Thyroid gland (tissue), 4 donors: ENCODE results near the gene CACNA1D. TPM values are rescaled to one million over a fixed set of nuclear protein-coding genes. Genes with fewer than 3 reads are reported as not detected.
"Not testable (repeated sequence)": the region's sequence is repeated elsewhere in the genome, so short reads cannot be mapped to it uniquely, and the experiment has no call there.

ENCODE experiments used
- DNase-seq, 2 donors: peaks; one replicate each; pipeline ENCODE4 v3.0.0-alpha.2; 2019
- H3K27ac ChIP-seq, 3 donors: fragments of 200-600 bp; sonication (generic); 1 replicate in 2 of 3; 2 replicates in 1 of 3; pipeline ENCODE4 v1.5.1; 2016 to 2019; ENCODE audit warnings: mild to moderate bottlenecking in 1 of 3, moderate library complexity in 1 of 3
- H3K27me3 ChIP-seq: fragments of 200-600 bp; sonication (generic); one replicate; pipeline ENCODE4 v1.5.1; 2019
- H3K36me3 ChIP-seq, 2 donors: fragments of 200-600 bp; sonication (generic); one replicate each; pipeline ENCODE4 v1.5.1; 2016 to 2019
- H3K4me1 ChIP-seq, 2 donors: fragments of 200-600 bp; sonication (generic); one replicate each; pipeline ENCODE4 v1.5.1; 2017 to 2019
- H3K4me3 ChIP-seq, 3 donors: fragments of 200-600 bp; sonication (generic); replicated peaks in 1 of 3; 1 replicate in 2 of 3; 2 replicates in 1 of 3; pipeline ENCODE4 v1.5.1; 2016; ENCODE audit warnings: mild to moderate bottlenecking in 1 of 3
- H3K9me3 ChIP-seq: fragments of 200-600 bp; sonication (generic); one replicate; pipeline ENCODE4 v1.5.1; 2017
- CTCF ChIP-seq, 6 experiments: fragments of 200-600 bp in 3 of 6; fragments of 450-650 bp in 3 of 6; sonication (generic) in 3 of 6; IDR thresholded peaks; one replicate each; pipeline ENCODE4 v1.5.1; 2016 to 2019; ENCODE audit warnings: antibody characterized with exemption in 6 of 6, mild to moderate bottlenecking in 2 of 6, inconsistent platforms in 1 of 6, moderate library complexity in 1 of 6
- POLR2A ChIP-seq, 2 donors: fragments of 450-650 bp; IDR thresholded peaks; one replicate each; pipeline ENCODE4 v1.6.1; 2017; ENCODE audit warnings: antibody characterized with exemption in 2 of 2, mild to moderate bottlenecking in 2 of 2, moderate library complexity in 1 of 2
- WGBS, 2 donors: methylation state at CpG; one replicate each; pipeline ENCODE4 v1.1.5; 2017; 5-methylcytosine and 5-hydroxymethylcytosine counted together
- intact Hi-C: fragments of 100-400 bp; cut with DNase I; formaldehyde crosslinking; loops from one replicate; pipeline ENCODE4 v1.15.1; 2023
- total RNA-seq, 4 donors: library from RNA; depleted of rRNA; stranded (reverse); fragments of >200 nt; gene quantifications; one replicate each; pipeline ENCODE4 v1.2.3, GENCODE V29; 2016

Gene CACNA1D
- total RNA-seq, 4 donors from 2014 or later: 7.1 to 46.1 (median 27.3) TPM

DNA sequence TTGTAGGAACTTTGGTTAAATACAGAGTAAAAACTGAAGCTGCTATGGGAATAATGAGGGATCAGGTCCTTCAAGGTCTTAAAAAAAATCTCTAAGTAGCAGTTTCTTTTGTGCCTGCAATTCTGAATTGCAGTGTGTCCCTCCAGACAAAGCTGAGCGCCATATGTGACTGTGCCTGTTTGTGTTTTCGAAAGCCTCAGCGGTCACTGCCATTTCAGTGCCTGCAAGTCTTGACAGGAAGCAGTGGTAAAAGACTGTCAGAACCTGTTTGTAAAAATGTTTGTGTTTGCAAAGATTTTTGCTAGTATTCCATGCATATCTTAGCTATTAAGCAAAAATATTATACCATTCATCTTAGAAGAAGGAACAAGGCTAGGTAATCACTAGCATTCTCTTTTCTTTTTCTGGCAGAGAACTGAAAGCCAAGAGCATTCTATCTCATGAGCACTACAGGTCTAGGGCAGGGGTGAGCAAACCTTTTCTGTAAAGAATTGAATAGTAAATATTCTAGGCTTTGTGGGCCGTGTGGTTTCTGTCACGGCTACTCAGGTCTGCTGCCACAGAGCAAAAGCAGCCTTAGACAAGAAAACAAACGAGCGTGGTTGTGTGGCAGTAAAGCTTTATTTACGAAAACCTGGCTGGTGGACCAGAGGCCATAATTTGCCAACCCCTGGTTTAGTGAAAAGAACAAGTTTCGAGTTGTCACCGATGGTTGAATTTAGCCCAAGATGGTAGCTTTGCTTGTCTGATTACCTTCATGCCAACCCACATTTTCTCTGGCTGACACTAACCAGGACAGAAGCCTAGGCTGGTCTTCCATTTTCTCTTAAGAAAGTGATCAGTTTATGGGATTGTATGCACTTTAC is 134.4 kb downstream of the CACNA1D start:
- no peaks in the 10 kb centered on the region for H3K9me3 ChIP-seq
- no peaks in the 10 kb centered on the region for H3K36me3 ChIP-seq
- H3K4me3 ChIP-seq: no peak overlapping the region
- H3K27me3 ChIP-seq: no peaks in the 10 kb centered on the region
- DNase-seq: peak; percentile 22 to 36
- WGBS, 2 donors: 41 to 64% methylated on average over 10 of the region's 10 CpGs
- peaks cover 9 to 30% of the 10 kb centered on the region in 2 donors for H3K4me1 ChIP-seq
- intact Hi-C loops: no loop called here
- TF ChIP-seq POLR2A (IDR thresholded peaks at IDR 0.05) (no peak), CTCF (IDR thresholded peaks at IDR 0.05) (no peak)
- H3K27ac ChIP-seq: peak overlapping the region in 1 of 3 donors; percentile 10

GRCh38 chr3:53629402-53629723 is 135.0 kb downstream of the CACNA1D start:
- TF ChIP-seq POLR2A (IDR thresholded peaks at IDR 0.05): no peak
- TF ChIP-seq CTCF (IDR thresholded peaks at IDR 0.05): no peak
- no peak overlapping the region for H3K4me3 ChIP-seq
- DNase-seq: no peak
- WGBS, 2 donors: 86 to 93% methylated on average over 2 of the region's 2 CpGs
- no peak overlapping the region for H3K27ac ChIP-seq
- H3K4me1 ChIP-seq: peaks cover 9 to 24% of the 10 kb centered on the region in 2 donors
- H3K9me3 ChIP-seq: no peaks in the 10 kb centered on the region
- H3K36me3 ChIP-seq: no peaks in the 10 kb centered on the region
- H3K27me3 ChIP-seq: no peaks in the 10 kb centered on the region
- intact Hi-C loops: no loop called here

DNA sequence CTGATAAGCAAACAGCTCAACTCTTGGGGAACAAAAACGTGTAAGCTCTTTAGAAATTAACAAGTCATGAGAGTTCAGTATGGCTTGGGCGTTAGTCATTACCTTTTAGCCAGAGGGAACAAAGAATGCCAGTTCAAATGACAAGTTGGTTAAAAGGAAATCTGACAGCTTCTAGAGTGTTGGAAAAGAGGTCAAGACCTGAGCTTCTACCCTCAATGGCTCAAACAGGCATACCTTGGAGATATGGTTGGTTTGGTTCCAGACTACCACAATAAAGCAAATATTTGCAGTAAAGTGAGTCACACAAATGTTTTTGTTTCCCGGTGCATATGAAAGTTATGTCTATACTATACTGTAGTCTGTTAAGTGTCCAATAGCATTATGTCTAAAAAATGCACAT is 136.1 kb downstream of the CACNA1D start:
- no peak overlapping the region for H3K4me3 ChIP-seq
- no peak for DNase-seq
- intact Hi-C loops: no loop called here
- no peaks in the 10 kb centered on the region for H3K9me3 ChIP-seq
- H3K27ac ChIP-seq: no peak overlapping the region
- no peaks in the 10 kb centered on the region for H3K27me3 ChIP-seq
- no peaks in the 10 kb centered on the region for H3K36me3 ChIP-seq
- peaks cover 9 to 15% of the 10 kb centered on the region in 2 donors for H3K4me1 ChIP-seq
- TF ChIP-seq POLR2A (IDR thresholded peaks at IDR 0.05) (no peak), CTCF (IDR thresholded peaks at IDR 0.05) (no peak)
- WGBS, 2 donors: 80 to 82% methylated on average over 3 of the region's 3 CpGs

GRCh38 chr3:53633197-53633787 is 138.9 kb downstream of the CACNA1D start:
- intact Hi-C loops: no loop called here
- H3K36me3 ChIP-seq: no peaks in the 10 kb centered on the region
- no peaks in the 10 kb centered on the region for H3K27me3 ChIP-seq
- H3K4me1 ChIP-seq: no peaks in the 10 kb centered on the region
- no peaks in the 10 kb centered on the region for H3K9me3 ChIP-seq
- 92 to 97% methylated on average over 9 of the region's 9 CpGs for WGBS, 2 donors
- TF ChIP-seq CTCF (IDR thresholded peaks at IDR 0.05) (no peak), POLR2A (IDR thresholded peaks at IDR 0.05) (no peak)
- H3K4me3 ChIP-seq: no peak overlapping the region
- H3K27ac ChIP-seq: no peak overlapping the region
- no peak for DNase-seq

DNA sequence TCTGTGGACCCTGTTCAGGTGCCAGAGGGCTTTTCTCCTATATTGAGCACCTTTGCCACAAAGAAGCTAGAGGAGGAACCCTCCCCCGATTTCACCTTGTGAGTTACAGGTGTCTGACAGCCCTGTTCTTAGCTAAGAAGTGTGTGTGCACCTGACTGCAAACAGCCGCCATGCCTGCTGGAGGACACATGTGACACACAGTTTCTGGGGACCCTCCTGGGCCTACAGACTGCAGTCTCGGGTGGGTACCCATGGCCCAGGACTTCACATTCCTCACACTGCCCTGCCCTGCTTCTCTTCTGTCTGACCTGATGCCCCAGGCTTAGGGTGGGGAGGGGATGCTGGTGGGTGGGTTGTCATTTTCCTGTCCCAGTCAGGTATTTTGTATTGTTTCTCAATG is 140.6 kb downstream of the CACNA1D start:
- Histone ChIP-seq H3K4me1 (no peaks in the 10 kb centered on the region), H3K27me3 (no peaks in the 10 kb centered on the region), H3K36me3 (no peaks in the 10 kb centered on the region), H3K9me3 (no peaks in the 10 kb centered on the region), H3K4me3 (no peak overlapping the region), H3K27ac (no peak overlapping the region)
- WGBS, 2 donors: 90 to 100% methylated on average over 3 of the region's 3 CpGs
- intact Hi-C loops: no loop called here
- TF ChIP-seq POLR2A (IDR thresholded peaks at IDR 0.05) (no peak), CTCF (IDR thresholded peaks at IDR 0.05) (no peak)
- DNase-seq: no peak

DNA sequence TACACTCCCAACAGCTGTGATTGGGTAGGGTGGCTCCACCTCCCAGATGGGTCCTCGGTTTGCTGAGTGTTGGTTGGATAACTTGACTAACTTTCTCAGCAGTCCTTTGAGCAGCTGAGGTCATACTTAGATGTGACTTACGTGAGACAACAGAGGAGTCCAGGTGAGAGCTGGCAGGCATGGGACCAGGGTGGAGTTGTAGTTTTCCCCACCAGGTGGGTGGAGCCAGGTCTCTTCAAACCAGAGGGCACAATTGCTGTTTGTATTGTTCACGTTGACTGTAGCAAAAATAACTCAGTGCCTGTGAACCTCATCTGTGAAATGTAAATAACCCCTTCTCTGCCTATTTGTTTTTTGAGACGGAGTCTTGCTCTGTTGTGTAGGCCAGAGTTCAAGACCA is 144.4 kb downstream of the CACNA1D start:
- H3K4me3 ChIP-seq, H3K27me3 ChIP-seq, H3K36me3 ChIP-seq, H3K27ac ChIP-seq, intact Hi-C loops, H3K4me1 ChIP-seq, H3K9me3 ChIP-seq: not testable (repeated sequence)
- DNase-seq: peak in 1 of 2 donors; percentile 29
- WGBS, 2 donors: 66 to 72% methylated on average over 3 of the region's 4 CpGs
